ENCODE data around the gene CNDP1.

The CNDP1 gene

DNA sequence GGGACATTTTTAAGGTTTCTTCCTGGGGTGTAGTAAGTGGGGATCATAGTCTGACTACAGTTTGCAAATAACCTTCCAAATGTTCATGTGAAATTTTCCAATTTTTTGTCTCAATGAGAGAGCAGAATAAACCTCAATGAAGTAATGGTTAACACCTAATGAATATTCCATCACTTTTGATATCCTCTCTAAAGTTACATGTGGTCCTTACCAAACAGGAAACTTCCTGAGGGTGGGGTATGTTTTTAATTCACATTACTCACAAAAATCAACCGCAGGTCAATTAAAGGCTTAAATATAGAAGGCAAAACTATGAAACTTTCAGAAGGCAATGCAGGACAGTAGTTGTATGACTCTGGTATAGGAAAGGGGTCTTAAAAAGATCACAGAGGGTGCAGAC, 76.6 kb downstream of the CNDP1 start:
- H3K4me3 ChIP-seq (ENCODE audit: low read depth, low read length) = no peak overlapping the region
- H3K27me3 ChIP-seq (ENCODE audit: control insufficient read depth, insufficient read depth, low read length) = no peaks in the 10 kb centered on the region
- H3K36me3 ChIP-seq (ENCODE audit: control insufficient read depth, insufficient read depth, low read length) = no peaks in the 10 kb centered on the region
- TF ChIP-seq, protein P1, sequence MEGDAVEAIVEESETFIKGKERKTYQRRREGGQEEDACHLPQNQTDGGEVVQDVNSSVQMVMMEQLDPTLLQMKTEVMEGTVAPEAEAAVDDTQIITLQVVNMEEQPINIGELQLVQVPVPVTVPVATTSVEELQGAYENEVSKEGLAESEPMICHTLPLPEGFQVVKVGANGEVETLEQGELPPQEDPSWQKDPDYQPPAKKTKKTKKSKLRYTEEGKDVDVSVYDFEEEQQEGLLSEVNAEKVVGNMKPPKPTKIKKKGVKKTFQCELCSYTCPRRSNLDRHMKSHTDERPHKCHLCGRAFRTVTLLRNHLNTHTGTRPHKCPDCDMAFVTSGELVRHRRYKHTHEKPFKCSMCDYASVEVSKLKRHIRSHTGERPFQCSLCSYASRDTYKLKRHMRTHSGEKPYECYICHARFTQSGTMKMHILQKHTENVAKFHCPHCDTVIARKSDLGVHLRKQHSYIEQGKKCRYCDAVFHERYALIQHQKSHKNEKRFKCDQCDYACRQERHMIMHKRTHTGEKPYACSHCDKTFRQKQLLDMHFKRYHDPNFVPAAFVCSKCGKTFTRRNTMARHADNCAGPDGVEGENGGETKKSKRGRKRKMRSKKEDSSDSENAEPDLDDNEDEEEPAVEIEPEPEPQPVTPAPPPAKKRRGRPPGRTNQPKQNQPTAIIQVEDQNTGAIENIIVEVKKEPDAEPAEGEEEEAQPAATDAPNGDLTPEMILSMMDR (IDR thresholded peaks at IDR 0.05) = no peak
- H3K27ac ChIP-seq = no peak overlapping the region
- no peaks in the 10 kb centered on the region for H3K4me1 ChIP-seq
- H3K79me2 ChIP-seq = peaks cover 14% of the 10 kb centered on the region
- H3K9ac ChIP-seq = no peak overlapping the region
- H3K9me3 ChIP-seq (ENCODE audit: control insufficient read depth, low read length) = no peaks in the 10 kb centered on the region
- H2AFZ ChIP-seq = no peak overlapping the region
- no peak overlapping the region for H3K4me2 ChIP-seq (ENCODE audit: low read length)

DNA sequence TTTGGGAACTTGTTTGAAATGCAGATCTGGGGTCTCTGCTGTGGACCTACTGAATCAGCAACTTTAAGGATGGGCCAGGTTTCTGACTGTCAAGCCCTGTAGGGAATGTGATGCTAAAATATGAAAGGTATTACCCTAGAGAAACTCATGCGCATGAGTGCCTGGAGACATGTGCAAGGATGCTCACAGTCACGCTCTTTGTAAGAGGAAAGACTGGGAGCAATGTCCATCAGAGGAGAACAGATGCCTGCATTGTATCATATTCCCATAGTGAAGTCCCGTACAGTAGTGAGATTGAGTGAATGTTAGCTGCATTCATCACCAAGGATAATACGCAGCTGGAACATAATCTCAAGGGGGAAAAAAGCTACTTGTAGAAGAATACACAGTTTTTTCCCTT, 77.5 kb downstream of the CNDP1 start:
- H3K4me2 ChIP-seq (ENCODE audit: low read length) = no peak overlapping the region
- H2AFZ ChIP-seq = no peak overlapping the region
- H3K27ac ChIP-seq = no peak overlapping the region
- no peaks in the 10 kb centered on the region for H3K27me3 ChIP-seq (ENCODE audit: control insufficient read depth, insufficient read depth, low read length)
- H3K36me3 ChIP-seq (ENCODE audit: control insufficient read depth, insufficient read depth, low read length) = no peaks in the 10 kb centered on the region
- TF ChIP-seq, protein P1 (IDR thresholded peaks at IDR 0.05) = no peak
- H3K9ac ChIP-seq = no peak overlapping the region
- no peak overlapping the region for H3K4me3 ChIP-seq (ENCODE audit: low read depth, low read length)
- H3K9me3 ChIP-seq (ENCODE audit: control insufficient read depth, low read length) = no peaks in the 10 kb centered on the region
- H3K79me2 ChIP-seq = peaks cover 14% of the 10 kb centered on the region
- H3K4me1 ChIP-seq = no peaks in the 10 kb centered on the region

- Histone ChIP-seq H3K9ac (no peak overlapping the region), H3K4me2 (ENCODE audit: low read length) (no peak overlapping the region), H2AFZ (no peak overlapping the region), H3K79me2 (peaks cover 15% of the 10 kb centered on the region), H3K9me3 (ENCODE audit: control insufficient read depth, low read length) (no peaks in the 10 kb centered on the region), H3K27me3 (ENCODE audit: control insufficient read depth, insufficient read depth, low read length) (no peaks in the 10 kb centered on the region), H3K4me1 (no peaks in the 10 kb centered on the region), H3K4me3 (ENCODE audit: low read depth, low read length) (no peak overlapping the region), H3K27ac (no peak overlapping the region), H3K36me3 (ENCODE audit: control insufficient read depth, insufficient read depth, low read length) (no peaks in the 10 kb centered on the region)
- TF ChIP-seq, protein P1 (IDR thresholded peaks at IDR 0.05) = no peak
Observed at GRCh38 chr18:74613381-74613780, 79.1 kb downstream of the CNDP1 start.

- Histone ChIP-seq H3K4me2 (ENCODE audit: low read length) (no peak overlapping the region), H3K36me3 (ENCODE audit: control insufficient read depth, insufficient read depth, low read length) (no peaks in the 10 kb centered on the region), H3K4me3 (ENCODE audit: low read depth, low read length) (no peak overlapping the region), H3K27me3 (ENCODE audit: control insufficient read depth, insufficient read depth, low read length) (no peaks in the 10 kb centered on the region), H3K9ac (no peak overlapping the region), H2AFZ (no peak overlapping the region), H3K4me1 (no peaks in the 10 kb centered on the region), H3K27ac (no peak overlapping the region), H3K79me2 (peaks cover 21% of the 10 kb centered on the region), H3K9me3 (ENCODE audit: control insufficient read depth, low read length) (no peaks in the 10 kb centered on the region)
- TF ChIP-seq, protein P1 (IDR thresholded peaks at IDR 0.05) = no peak
Observed at GRCh38 chr18:74616494-74616893, 82.2 kb downstream of the CNDP1 start.

- TF ChIP-seq, protein P1 (IDR thresholded peaks at IDR 0.05) = no peak
- Histone ChIP-seq H3K27ac (no peak overlapping the region), H2AFZ (no peak overlapping the region), H3K27me3 (ENCODE audit: control insufficient read depth, insufficient read depth, low read length) (no peaks in the 10 kb centered on the region), H3K9me3 (ENCODE audit: control insufficient read depth, low read length) (no peaks in the 10 kb centered on the region), H3K4me2 (ENCODE audit: low read length) (no peak overlapping the region), H3K79me2 (peaks cover 25% of the 10 kb centered on the region), H3K4me1 (no peaks in the 10 kb centered on the region), H3K4me3 (ENCODE audit: low read depth, low read length) (no peak overlapping the region), H3K36me3 (ENCODE audit: control insufficient read depth, insufficient read depth, low read length) (no peaks in the 10 kb centered on the region), H3K9ac (no peak overlapping the region)
Observed at GRCh38 chr18:74617486-74617885, 83.2 kb downstream of the CNDP1 start.

All from parathyroid adenoma (tissue), 2 donors.